Osteocyte (in vitro differentiated cells): Measurements from ENCODE around the gene SAP30. TPM values are rescaled to one million over a fixed set of nuclear protein-coding genes. Genes with fewer than 3 reads are reported as not detected.

ENCODE experiments used
- DNase-seq: peaks from one replicate; pipeline ENCODE4 v3.0.0; 2021; ENCODE audit warnings: mixed read lengths; ENCODE audit not compliant: unreplicated experiment; ENCODE audit errors: extremely low spot score
- H3K27ac Mint-ChIP-seq: one replicate; pipeline ENCODE4 v1.8.0; 2021; ENCODE audit warnings: mild to moderate bottlenecking, mixed read lengths; ENCODE audit not compliant: unreplicated experiment
- H3K27me3 Mint-ChIP-seq: one replicate; pipeline ENCODE4 v1.8.0; 2021; ENCODE audit warnings: mixed read lengths; ENCODE audit not compliant: unreplicated experiment
- H3K36me3 Mint-ChIP-seq: one replicate; pipeline ENCODE4 v1.8.0; 2021; ENCODE audit warnings: mixed read lengths; ENCODE audit not compliant: unreplicated experiment
- H3K4me1 Mint-ChIP-seq: one replicate; pipeline ENCODE4 v1.8.0; 2021; ENCODE audit warnings: mixed read lengths; ENCODE audit not compliant: unreplicated experiment
- H3K4me3 Mint-ChIP-seq: one replicate; pipeline ENCODE4 v1.8.0; 2021; ENCODE audit warnings: mild to moderate bottlenecking, moderate library complexity, mixed read lengths; ENCODE audit not compliant: unreplicated experiment
- H3K9me3 Mint-ChIP-seq: one replicate; pipeline ENCODE4 v1.8.0; 2021; ENCODE audit warnings: mixed read lengths; ENCODE audit not compliant: unreplicated experiment
- CTCF ChIP-seq: fragments of 200-600 bp; sonication (generic); IDR thresholded peaks from 2 replicates; pipeline ENCODE4 v1.5.0; 2021; ENCODE audit warnings: antibody characterized with exemption, mild to moderate bottlenecking, moderate library complexity
- total RNA-seq: library from RNA; stranded (reverse); gene quantifications from 2 replicates; pipeline ENCODE4 v1.2.1, GENCODE V29; 2021

SAP30 gene
- total RNA-seq, 1 donor from 2014 or later = 22.8 TPM

- DNase-seq = no peak
- Mint-ChIP-seq H3K36me3 (peaks cover 2% of the 10 kb centered on the region), H3K4me3 (no peak overlapping the region), H3K27ac (no peak overlapping the region), H3K27me3 (no peaks in the 10 kb centered on the region), H3K4me1 (peaks cover 4% of the 10 kb centered on the region), H3K9me3 (no peaks in the 10 kb centered on the region)
- TF ChIP-seq CTCF = no peak
Measured at GRCh38 chr4:173367285-173367684, 3.5 kb upstream of the SAP30 start.

- H3K36me3 Mint-ChIP-seq = peaks cover 2% of the 10 kb centered on the region
- no peak overlapping the region for H3K27ac Mint-ChIP-seq
- H3K4me1 Mint-ChIP-seq = peaks cover 8% of the 10 kb centered on the region
- no peak for DNase-seq
- no peaks in the 10 kb centered on the region for H3K9me3 Mint-ChIP-seq
- TF ChIP-seq CTCF = no peak
- no peak overlapping the region for H3K4me3 Mint-ChIP-seq
- no peaks in the 10 kb centered on the region for H3K27me3 Mint-ChIP-seq
Measured at GRCh38 chr4:173367946-173368345, 2.8 kb upstream of the SAP30 start.

GRCh38 chr4:173370130-173370476 lies 651 bp upstream of the SAP30 start:
- H3K9me3 Mint-ChIP-seq = no peaks in the 10 kb centered on the region
- H3K4me3 Mint-ChIP-seq = peak overlapping the region; percentile 100
- no peak for TF ChIP-seq CTCF
- DNase-seq = no peak
- no peaks in the 10 kb centered on the region for H3K36me3 Mint-ChIP-seq
- peaks cover 20% of the 10 kb centered on the region for H3K4me1 Mint-ChIP-seq
- H3K27ac Mint-ChIP-seq = peak overlapping the region; percentile 97
- no peaks in the 10 kb centered on the region for H3K27me3 Mint-ChIP-seq

GRCh38 chr4:173371292-173372192 lies 788 bp downstream of the SAP30 start:
- H3K27ac Mint-ChIP-seq = peak overlapping the region; percentile 99
- peaks cover 22% of the 10 kb centered on the region for H3K4me1 Mint-ChIP-seq
- no peaks in the 10 kb centered on the region for H3K27me3 Mint-ChIP-seq
- TF ChIP-seq CTCF = no peak
- peak overlapping the region; percentile 98 for H3K4me3 Mint-ChIP-seq
- H3K36me3 Mint-ChIP-seq = peaks cover 7% of the 10 kb centered on the region
- DNase-seq = peak; percentile 88
- no peaks in the 10 kb centered on the region for H3K9me3 Mint-ChIP-seq

- Mint-ChIP-seq H3K4me3 (no peak overlapping the region), H3K9me3 (no peaks in the 10 kb centered on the region), H3K4me1 (peaks cover 18% of the 10 kb centered on the region), H3K27me3 (no peaks in the 10 kb centered on the region), H3K36me3 (peaks cover 12% of the 10 kb centered on the region), H3K27ac (no peak overlapping the region)
- TF ChIP-seq CTCF = no peak
- DNase-seq = no peak
Measured at GRCh38 chr4:173374588-173374987, 3.8 kb downstream of the SAP30 start.
